Measurements from ENCODE around the gene CACNG4. TPM values are rescaled to one million over a fixed set of nuclear protein-coding genes. Genes with fewer than 3 reads are reported as not detected.

CACNG4 gene
- total and polyA plus RNA-seq, 2 of the 4 experiments (the other 2 are of a cell fraction) = under 0.01 to 0.53 TPM

GRCh38 chr17:66932311-66932710, 32.2 kb upstream of the CACNG4 start:
- no CpG with 5 or more reads among the region's 2 CpGs for WGBS, 2 experiments (ENCODE audit: extremely low coverage in 2 of 2, insufficient read length in 1 of 2)

More at GRCh38 chr17:66932311-66932710, 32.2 kb upstream of the CACNG4 start:
- TF ChIP-seq FOS (IDR thresholded peaks at IDR 0.05; ENCODE audit: low read depth, low read length) = no peak
- no peak for TF ChIP-seq ELK1 (IDR thresholded peaks at IDR 0.05; ENCODE audit: borderline replicate concordance, low read depth, low read length)
- no peak for TF ChIP-seq MAFK (IDR thresholded peaks at IDR 0.05; ENCODE audit: low read depth, low read length)
- ChIA-PET POLR2A (ENCODE audit: unreplicated experiment) (no interaction called here), CTCF (no interaction called here)
- Histone ChIP-seq H3K23ac (ENCODE audit: low read depth, low read length) (no peak overlapping the region), H2AFZ (replicated peaks; ENCODE audit: low read length, poor library complexity) (no peak overlapping the region), H4K8ac (ENCODE audit: low read depth in 2 of 2, low read length in 2 of 2) (no peak overlapping the region), H2BK20ac (ENCODE audit: low read depth, low read length) (no peak overlapping the region), H3K56ac (ENCODE audit: extremely low read depth, insufficient read depth, low read length) (no peak overlapping the region), H2BK5ac (ENCODE audit: low read depth, low read length, poor library complexity, severe bottlenecking) (no peak overlapping the region), H3K18ac (ENCODE audit: low read depth, low read length) (no peak overlapping the region), H2AK9ac (replicated peaks; ENCODE audit: low read depth, low read length, poor library complexity) (no peak overlapping the region), H2AK5ac (ENCODE audit: low read depth, low read length) (no peak overlapping the region), H3K27me3 (ENCODE audit: control insufficient read depth, insufficient read depth, low read length) (peaks cover 23% of the 10 kb centered on the region), H3K9me1 (ENCODE audit: insufficient read depth, low read length) (no peaks in the 10 kb centered on the region), H2BK15ac (ENCODE audit: low read depth, low read length) (no peak overlapping the region), H3K4me1 (ENCODE audit: control insufficient read depth, insufficient read depth, low read length) (no peaks in the 10 kb centered on the region), H3K79me1 (ENCODE audit: low read depth in 1 of 2, low read length in 2 of 2) (no peaks in the 10 kb centered on the region), H3K9ac (ENCODE audit: low read depth, low read length) (no peak overlapping the region), H3K14ac (replicated peaks; ENCODE audit: low read depth, low read length) (no peak overlapping the region), H3K9me3 (ENCODE audit: control insufficient read depth, insufficient read depth, low read length) (peaks cover 7% of the 10 kb centered on the region), H2BK120ac (ENCODE audit: low read depth, low read length) (no peak overlapping the region), H3K4ac (ENCODE audit: low read depth, low read length) (no peak overlapping the region), H3K27ac (ENCODE audit: insufficient read depth, low read length) (no peak overlapping the region), H3K4me3 (ENCODE audit: insufficient read depth, low read depth, low read length) (no peak overlapping the region), H3K36me3 (ENCODE audit: control insufficient read depth, insufficient read depth, low read length) (no peaks in the 10 kb centered on the region), H4K91ac (ENCODE audit: insufficient read depth, low read depth, low read length) (no peak overlapping the region), H3K4me2 (ENCODE audit: low read depth, low read length) (no peak overlapping the region), H4K5ac (ENCODE audit: low read depth, low read length) (no peak overlapping the region), H4K20me1 (ENCODE audit: insufficient read depth, low read length) (no peaks in the 10 kb centered on the region)
- BruUV-seq (replicated peaks) = no TSS peak
- dilution Hi-C loops (cut with HindIII; ENCODE audit: low sequenced_read_pairs, unreplicated experiment) = no loop called here
- in situ Hi-C loops (cut with MboI; ENCODE audit: low sequenced_read_pairs) = no loop called here
- ATAC-seq (ENCODE audit: low read depth) (no peak), DNase-seq (no peak)
- intact Hi-C loops (cut with micrococcal nuclease) = no loop called here

Measured in IMR-90 (cell line).